Large intestine (tissue), 3 donors: Measurements from ENCODE around the gene RERE. TPM values are rescaled to one million over a fixed set of nuclear protein-coding genes. Genes with fewer than 3 reads are reported as not detected.
"Not testable (repeated sequence)": the region's sequence is repeated elsewhere in the genome, so short reads cannot be mapped to it uniquely, and the experiment has no call there.

Experiments
- DNase-seq, 2 donors: peaks; one replicate each; pipeline versions ENCODE4 v3.0.0 to v3.0.0-alpha.2; 2013
- H3K27ac ChIP-seq: one replicate; pipeline ENCODE4 v1.5.1; 2013; ENCODE audit warnings: low read length
- H3K27me3 ChIP-seq: 2 replicates; pipeline ENCODE4 v1.6.1; 2013; ENCODE audit warnings: low read length; ENCODE audit not compliant: control insufficient read depth, insufficient read depth
- H3K36me3 ChIP-seq: 2 replicates; pipeline ENCODE4 v1.6.1; 2013; ENCODE audit warnings: low read length; ENCODE audit not compliant: control insufficient read depth, insufficient read depth
- H3K4me1 ChIP-seq: one replicate; pipeline ENCODE4 v1.6.1; 2013; ENCODE audit warnings: low read length; ENCODE audit not compliant: control insufficient read depth, insufficient read depth
- H3K4me3 ChIP-seq: one replicate; pipeline ENCODE4 v1.5.1; 2013; ENCODE audit warnings: low read length
- H3K9me3 ChIP-seq: one replicate; pipeline ENCODE4 v1.6.1; 2013; ENCODE audit warnings: mild to moderate bottlenecking, low read depth, low read length, moderate library complexity; ENCODE audit not compliant: control insufficient read depth
- WGBS: methylation state at CpG from one replicate; pipeline ENCODE4 v1.1.5; 2013; ENCODE audit warnings: low lambda C conversion rate; ENCODE audit not compliant: insufficient coverage; 5-methylcytosine and 5-hydroxymethylcytosine counted together
- polyA plus RNA-seq: library from polyadenylated mRNA; unstranded; fragments of 120-200 nt; gene quantifications from one replicate; pipeline ENCODE4 v1.2.1, GENCODE V29; 2013

Gene RERE
- polyA plus RNA-seq, 1 donor = 62.3 TPM

- H3K27me3 ChIP-seq, DNase-seq, H3K36me3 ChIP-seq, H3K9me3 ChIP-seq, H3K4me3 ChIP-seq, H3K27ac ChIP-seq, H3K4me1 ChIP-seq: not testable (repeated sequence)
- WGBS = 100% methylated on average over 1 of the region's 8 CpGs
These were observed 200.6 kb downstream of the RERE start for GRCh38 chr1:8616791-8617190.

- not testable (repeated sequence) for H3K36me3 ChIP-seq, H3K4me1 ChIP-seq, H3K9me3 ChIP-seq, H3K4me3 ChIP-seq, H3K27ac ChIP-seq, H3K27me3 ChIP-seq, DNase-seq
- WGBS = 80% methylated on average over 1 of the region's 3 CpGs
These were observed 205.6 kb downstream of the RERE start for GRCh38 chr1:8611634-8612515.

GRCh38 chr1:8607906-8608305 is 209.5 kb downstream of the RERE start:
- Histone ChIP-seq H3K27ac (no peak overlapping the region), H3K9me3 (no peaks in the 10 kb centered on the region), H3K4me3 (no peak overlapping the region), H3K36me3 (no peaks in the 10 kb centered on the region), H3K4me1 (no peaks in the 10 kb centered on the region), H3K27me3 (no peaks in the 10 kb centered on the region)
- WGBS = no CpG with 5 or more reads among the region's 5 CpGs
- no peak for DNase-seq

GRCh38 chr1:8604041-8604945 is 213.1 kb downstream of the RERE start:
- no peaks in the 10 kb centered on the region for H3K9me3 ChIP-seq
- H3K36me3 ChIP-seq = no peaks in the 10 kb centered on the region
- H3K4me1 ChIP-seq = no peaks in the 10 kb centered on the region
- H3K27me3 ChIP-seq = no peaks in the 10 kb centered on the region
- no peak overlapping the region for H3K4me3 ChIP-seq
- no peak for DNase-seq
- 78% methylated on average over 5 of the region's 7 CpGs for WGBS
- no peak overlapping the region for H3K27ac ChIP-seq

GRCh38 chr1:8603220-8603616 is 214.2 kb downstream of the RERE start:
- no peak for DNase-seq

GRCh38 chr1:8602471-8603219 is 214.8 kb downstream of the RERE start:
- no peaks in the 10 kb centered on the region for H3K9me3 ChIP-seq
- H3K27me3 ChIP-seq = no peaks in the 10 kb centered on the region
- H3K4me3 ChIP-seq = no peak overlapping the region
- no peak overlapping the region for H3K27ac ChIP-seq
- DNase-seq = no peak
- no peaks in the 10 kb centered on the region for H3K36me3 ChIP-seq
- WGBS = 91% methylated on average over 3 of the region's 5 CpGs
- H3K4me1 ChIP-seq = no peaks in the 10 kb centered on the region

More at GRCh38 chr1:8603220-8603616, 214.2 kb downstream of the RERE start:
- no CpG with 5 or more reads among the region's 4 CpGs for WGBS
- Histone ChIP-seq H3K27ac (no peak overlapping the region), H3K4me3 (no peak overlapping the region), H3K36me3 (no peaks in the 10 kb centered on the region), H3K4me1 (no peaks in the 10 kb centered on the region), H3K9me3 (no peaks in the 10 kb centered on the region), H3K27me3 (no peaks in the 10 kb centered on the region)

- DNase-seq = no peak
- H3K27me3 ChIP-seq = no peaks in the 10 kb centered on the region
- no peaks in the 10 kb centered on the region for H3K4me1 ChIP-seq
- H3K36me3 ChIP-seq = no peaks in the 10 kb centered on the region
- H3K27ac ChIP-seq = no peak overlapping the region
- no peak overlapping the region for H3K4me3 ChIP-seq
- WGBS = 83% methylated on average over 1 of the region's 1 CpG
- H3K9me3 ChIP-seq = no peaks in the 10 kb centered on the region
These were observed 217.1 kb downstream of the RERE start for GRCh38 chr1:8600336-8600735.

- H3K9me3 ChIP-seq = no peaks in the 10 kb centered on the region
- H3K36me3 ChIP-seq = no peaks in the 10 kb centered on the region
- no CpG with 5 or more reads among the region's 6 CpGs for WGBS
- no peaks in the 10 kb centered on the region for H3K27me3 ChIP-seq
- H3K4me1 ChIP-seq = no peaks in the 10 kb centered on the region
- DNase-seq = peak; percentile 16 to 44
- no peak overlapping the region for H3K27ac ChIP-seq
- H3K4me3 ChIP-seq = no peak overlapping the region
These were observed 217.7 kb downstream of the RERE start for GRCh38 chr1:8599646-8600212.

GRCh38 chr1:8598783-8599182 is 218.7 kb downstream of the RERE start:
- H3K4me1 ChIP-seq = no peaks in the 10 kb centered on the region
- no peaks in the 10 kb centered on the region for H3K9me3 ChIP-seq
- DNase-seq = no peak
- H3K27me3 ChIP-seq = no peaks in the 10 kb centered on the region
- no peaks in the 10 kb centered on the region for H3K36me3 ChIP-seq
- H3K27ac ChIP-seq = no peak overlapping the region
- WGBS = no CpG with 5 or more reads among the region's 4 CpGs
- no peak overlapping the region for H3K4me3 ChIP-seq
